T-helper 17 cell (primary cell): ENCODE data around the gene GAPT. TPM values are rescaled to one million over a fixed set of nuclear protein-coding genes. Genes with fewer than 3 reads are reported as not detected.
"Not testable (repeated sequence)": the region's sequence is repeated elsewhere in the genome, so short reads cannot be mapped to it uniquely, and the experiment has no call there.

Experiments used
- ATAC-seq: fragments of 150-1000 bp; cut with Tn5 transposase; 2 replicates; pipeline ENCODE4 v1.10.0; 2021; ENCODE audit warnings: mild to moderate bottlenecking, moderate library complexity
- DNase-seq, 3 donors: peaks; one replicate each; pipeline versions ENCODE4 v3.0.0 to v3.0.0-alpha.2; 2020 to 2021
- H3K9me3 ChIP-seq: one replicate; pipeline ENCODE4 v1.7.0; 2013; ENCODE audit warnings: low read length, mild to moderate bottlenecking; ENCODE audit not compliant: control insufficient read depth, poor library complexity, severe bottlenecking
- H3K27ac Mint-ChIP-seq: one replicate; pipeline ENCODE4 v1.8.0; 2022; ENCODE audit warnings: mild to moderate bottlenecking, moderate library complexity, mixed read lengths
- H3K27me3 Mint-ChIP-seq: one replicate; pipeline ENCODE4 v1.8.0; 2022; ENCODE audit warnings: mixed read lengths
- H3K36me3 Mint-ChIP-seq: one replicate; pipeline ENCODE4 v1.8.0; 2022; ENCODE audit warnings: low read depth, mixed read lengths
- H3K4me1 Mint-ChIP-seq: one replicate; pipeline ENCODE4 v1.8.0; 2022; ENCODE audit warnings: mild to moderate bottlenecking, mixed read lengths
- H3K4me3 Mint-ChIP-seq: one replicate; pipeline ENCODE4 v1.8.0; 2022; ENCODE audit warnings: mild to moderate bottlenecking, moderate library complexity, mixed read lengths
- total RNA-seq, 4 donors: library from RNA in 2 of 4; stranded (reverse) in 2 of 4; gene quantifications; one replicate each; pipeline ENCODE4 v1.2.3 and lab custom pipeline; 2022 to 2026

GAPT gene
- total RNA-seq, 2 donors from 2014 or later = 2.0 TPM; not detected in 1

GRCh38 chr5:58499231-58499630 is 8.0 kb downstream of the GAPT start:
- H3K4me1 Mint-ChIP-seq = peaks cover 10% of the 10 kb centered on the region
- peak overlapping the region; percentile 72 for H3K27ac Mint-ChIP-seq
- no peaks in the 10 kb centered on the region for H3K9me3 ChIP-seq
- DNase-seq (no peak), ATAC-seq (no peak)
- peaks cover 43% of the 10 kb centered on the region for H3K27me3 Mint-ChIP-seq
- H3K36me3 Mint-ChIP-seq = peaks cover 4% of the 10 kb centered on the region
- no peak overlapping the region for H3K4me3 Mint-ChIP-seq

GRCh38 chr5:58499941-58500340 is 8.7 kb downstream of the GAPT start:
- Mint-ChIP-seq H3K4me1 (peaks cover 10% of the 10 kb centered on the region), H3K4me3 (no peak overlapping the region), H3K27ac (peak overlapping the region; percentile 72), H3K27me3 (peaks cover 43% of the 10 kb centered on the region), H3K36me3 (peaks cover 4% of the 10 kb centered on the region)
- no peak for ATAC-seq
- DNase-seq = no peak
- H3K9me3 ChIP-seq = no peaks in the 10 kb centered on the region

- peaks cover 43% of the 10 kb centered on the region for H3K27me3 Mint-ChIP-seq
- H3K36me3 Mint-ChIP-seq = no peaks in the 10 kb centered on the region
- no peak overlapping the region for H3K27ac Mint-ChIP-seq
- DNase-seq (no peak), ATAC-seq (no peak)
- peaks cover 10% of the 10 kb centered on the region for H3K4me1 Mint-ChIP-seq
- H3K9me3 ChIP-seq = no peaks in the 10 kb centered on the region
- no peak overlapping the region for H3K4me3 Mint-ChIP-seq
These were observed 10.7 kb downstream of the GAPT start for GRCh38 chr5:58501778-58502417.

DNA sequence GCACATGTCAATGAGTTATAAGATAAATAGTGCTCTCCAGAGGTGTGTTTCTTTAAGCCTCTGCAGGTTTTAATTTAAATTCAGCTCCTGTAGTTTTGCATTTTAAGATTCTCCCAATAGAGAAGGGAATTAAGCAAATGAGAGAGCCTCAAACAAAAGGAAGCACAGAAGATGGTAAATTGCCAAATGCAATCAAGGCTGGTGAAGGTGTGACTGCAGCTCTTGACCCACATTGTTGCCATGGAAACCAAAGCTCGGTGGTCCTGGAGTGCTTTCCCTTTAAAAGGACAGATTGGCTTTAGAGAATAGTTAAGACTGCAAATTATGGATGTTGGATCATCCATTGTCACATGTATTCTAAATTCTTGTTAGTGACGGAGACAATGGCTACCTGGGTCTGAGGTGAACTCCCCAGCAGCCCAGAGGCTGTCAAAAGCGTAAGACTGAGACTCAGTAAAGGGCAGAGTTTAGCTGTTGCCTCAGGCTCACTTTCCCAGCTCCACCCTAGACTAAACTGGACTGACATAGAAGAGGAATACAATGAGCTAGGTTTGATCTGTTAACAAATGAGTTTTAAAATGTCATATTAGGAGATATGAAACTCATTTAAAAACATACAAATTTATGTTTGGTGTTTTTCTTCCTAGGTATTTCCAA is 12.3 kb downstream of the GAPT start:
- H3K4me1 Mint-ChIP-seq = peaks cover 10% of the 10 kb centered on the region
- H3K27ac Mint-ChIP-seq = no peak overlapping the region
- no peak for ATAC-seq
- peaks cover 44% of the 10 kb centered on the region for H3K27me3 Mint-ChIP-seq
- no peaks in the 10 kb centered on the region for H3K9me3 ChIP-seq
- H3K4me3 Mint-ChIP-seq = no peak overlapping the region
- H3K36me3 Mint-ChIP-seq = no peaks in the 10 kb centered on the region
- no peak for DNase-seq

GRCh38 chr5:58504766-58505165 is 13.5 kb downstream of the GAPT start:
- Mint-ChIP-seq H3K4me3 (no peak overlapping the region), H3K27me3 (peaks cover 57% of the 10 kb centered on the region), H3K4me1 (peaks cover 3% of the 10 kb centered on the region), H3K36me3 (no peaks in the 10 kb centered on the region), H3K27ac (no peak overlapping the region)
- H3K9me3 ChIP-seq = no peaks in the 10 kb centered on the region
- DNase-seq (no peak), ATAC-seq (no peak)

DNA sequence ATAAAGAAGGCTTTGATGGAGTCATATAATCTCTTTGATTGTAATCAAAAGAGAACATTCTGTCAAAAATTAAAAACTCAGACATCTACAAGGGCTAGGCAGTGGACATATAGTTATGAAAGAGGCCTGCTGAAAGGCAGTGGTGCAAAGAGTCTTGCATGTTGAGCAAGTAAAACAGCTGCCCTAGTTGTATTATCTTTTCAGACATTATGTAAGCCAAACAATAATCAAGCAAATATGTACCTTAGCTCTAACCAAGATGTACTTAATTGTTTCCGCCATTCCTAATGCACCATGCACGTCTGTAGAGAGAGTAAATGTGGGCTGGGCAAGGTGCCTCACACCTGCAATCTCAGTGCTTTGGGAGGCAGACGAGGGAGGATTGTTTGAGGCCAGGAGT is 14.3 kb downstream of the GAPT start:
- Mint-ChIP-seq H3K27me3 (peaks cover 64% of the 10 kb centered on the region), H3K4me1 (no peaks in the 10 kb centered on the region), H3K27ac (no peak overlapping the region), H3K4me3 (no peak overlapping the region), H3K36me3 (no peaks in the 10 kb centered on the region)
- no peaks in the 10 kb centered on the region for H3K9me3 ChIP-seq
- no peak for DNase-seq
- no peak for ATAC-seq

DNA sequence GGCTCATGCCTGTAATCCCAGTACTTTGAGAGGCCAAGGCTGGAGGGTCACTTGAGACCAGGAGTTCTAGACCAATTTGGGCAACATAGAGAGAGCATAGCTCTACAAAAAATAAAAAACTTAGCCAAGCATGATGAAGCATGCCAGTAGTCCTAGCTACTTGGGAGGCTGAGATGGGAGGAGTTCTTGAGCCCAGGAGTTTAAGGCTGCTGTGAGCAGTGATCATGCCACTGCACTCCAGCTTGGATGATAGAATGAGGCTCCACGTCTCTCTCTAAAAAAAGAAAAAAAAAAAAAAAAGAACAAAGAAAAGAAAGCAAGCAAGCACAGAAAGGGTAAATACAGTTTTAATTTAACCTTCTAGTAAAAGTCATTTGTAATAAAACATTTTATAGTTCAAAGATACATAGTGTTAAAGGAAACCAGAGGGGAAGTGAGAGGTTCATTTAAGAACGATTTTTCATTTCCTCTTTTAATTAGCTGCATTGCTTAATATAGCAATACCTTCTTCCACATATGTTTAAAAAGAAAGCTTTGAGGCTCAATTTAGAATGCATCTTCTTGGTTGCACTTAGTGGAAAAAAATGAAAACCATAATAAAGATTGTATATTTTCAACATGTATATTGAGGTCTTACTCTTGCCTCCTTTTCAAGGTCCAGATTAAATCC is 14.9 kb downstream of the GAPT start:
- no peak for ATAC-seq

DNA sequence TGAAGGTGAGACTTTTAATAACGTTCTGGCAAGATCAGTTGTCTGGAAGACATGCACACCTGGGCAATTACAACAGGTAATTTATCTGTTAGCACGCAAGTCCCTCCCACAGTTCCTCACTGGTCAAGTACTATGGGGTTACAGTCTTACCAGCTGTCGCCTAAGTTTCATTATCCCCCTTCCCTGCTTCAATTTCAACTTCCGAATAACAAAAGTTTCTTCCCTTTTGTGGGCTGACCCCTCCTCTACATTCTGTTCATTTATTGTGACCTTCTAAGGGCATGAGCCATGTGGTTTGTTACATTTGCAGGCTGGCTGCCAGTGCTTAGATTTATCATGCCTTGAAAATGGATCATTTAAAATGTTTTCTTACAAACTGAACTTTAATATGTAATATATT is 16.5 kb downstream of the GAPT start:
- Mint-ChIP-seq H3K27ac (no peak overlapping the region), H3K36me3 (no peaks in the 10 kb centered on the region), H3K4me1 (no peaks in the 10 kb centered on the region), H3K4me3 (no peak overlapping the region), H3K27me3 (peaks cover 60% of the 10 kb centered on the region)
- no peak for ATAC-seq
- no peaks in the 10 kb centered on the region for H3K9me3 ChIP-seq
- DNase-seq = no peak

More for the DNA sequence above, 14.9 kb downstream of the GAPT start:
- H3K36me3 Mint-ChIP-seq = no peaks in the 10 kb centered on the region
- peaks cover 69% of the 10 kb centered on the region for H3K27me3 Mint-ChIP-seq
- H3K4me1 Mint-ChIP-seq = no peaks in the 10 kb centered on the region
- no peak for DNase-seq
- no peak overlapping the region for H3K27ac Mint-ChIP-seq
- no peaks in the 10 kb centered on the region for H3K9me3 ChIP-seq
- H3K4me3 Mint-ChIP-seq = no peak overlapping the region

DNA sequence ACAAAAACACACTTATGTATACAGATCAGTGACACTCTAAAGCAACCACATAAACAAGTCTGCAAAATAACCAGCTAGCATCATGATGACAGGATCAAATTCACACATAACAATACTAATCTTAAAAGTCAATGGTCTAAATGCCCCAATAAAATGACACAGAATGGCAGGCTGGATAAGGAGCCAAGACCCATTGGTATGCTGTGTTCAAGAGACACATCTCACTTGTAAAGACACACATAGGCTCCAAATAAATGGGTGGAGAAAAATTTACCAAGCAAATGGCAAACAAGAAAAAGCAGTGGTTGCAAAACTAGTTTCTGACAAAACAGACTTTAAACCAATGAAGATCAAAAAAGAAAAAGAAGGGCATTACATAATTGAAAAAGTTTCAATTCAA is 26.0 kb downstream of the GAPT start:
- DNase-seq = no peak
- no peaks in the 10 kb centered on the region for H3K27me3 Mint-ChIP-seq
- H3K4me3 Mint-ChIP-seq = no peak overlapping the region
- no peaks in the 10 kb centered on the region for H3K4me1 Mint-ChIP-seq
- H3K27ac Mint-ChIP-seq = no peak overlapping the region
- H3K36me3 Mint-ChIP-seq = no peaks in the 10 kb centered on the region
- no peak for ATAC-seq
- H3K9me3 ChIP-seq = no peaks in the 10 kb centered on the region

DNA sequence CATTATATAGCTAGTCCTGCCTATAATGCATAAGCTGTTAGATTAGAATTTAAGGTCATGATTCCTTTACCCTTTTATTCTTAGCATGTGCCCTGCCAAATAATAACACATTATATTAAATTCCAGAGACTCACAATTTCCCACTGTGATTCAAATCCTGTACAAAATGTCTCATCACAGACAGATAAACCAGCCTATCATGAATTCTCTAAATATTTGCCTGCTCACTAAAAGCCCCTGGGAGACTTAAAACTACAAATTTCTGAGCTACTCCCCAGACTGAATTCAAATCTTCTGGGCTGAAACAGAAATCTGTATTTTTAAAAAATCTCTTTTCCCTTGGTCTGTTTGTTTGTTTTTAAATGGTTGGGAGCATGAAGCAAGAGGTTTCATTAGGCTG is 32.7 kb downstream of the GAPT start:
- no peak overlapping the region for H3K27ac Mint-ChIP-seq
- no peak overlapping the region for H3K4me3 Mint-ChIP-seq
- DNase-seq (no peak), ATAC-seq (no peak)
- peaks cover 9% of the 10 kb centered on the region for H3K27me3 Mint-ChIP-seq
- H3K4me1 Mint-ChIP-seq = no peaks in the 10 kb centered on the region
- no peaks in the 10 kb centered on the region for H3K36me3 Mint-ChIP-seq
- H3K9me3 ChIP-seq = no peaks in the 10 kb centered on the region

GRCh38 chr5:58524571-58524970 is 33.3 kb downstream of the GAPT start:
- H3K27ac Mint-ChIP-seq = no peak overlapping the region
- no peaks in the 10 kb centered on the region for H3K9me3 ChIP-seq
- ATAC-seq (no peak), DNase-seq (no peak)
- H3K36me3 Mint-ChIP-seq = no peaks in the 10 kb centered on the region
- no peak overlapping the region for H3K4me3 Mint-ChIP-seq
- peaks cover 9% of the 10 kb centered on the region for H3K27me3 Mint-ChIP-seq
- H3K4me1 Mint-ChIP-seq = no peaks in the 10 kb centered on the region

- Mint-ChIP-seq H3K36me3 (no peaks in the 10 kb centered on the region), H3K27me3 (no peaks in the 10 kb centered on the region), H3K27ac (no peak overlapping the region), H3K4me1 (no peaks in the 10 kb centered on the region), H3K4me3 (no peak overlapping the region)
- DNase-seq = no peak
- ATAC-seq = no peak
- H3K9me3 ChIP-seq = no peaks in the 10 kb centered on the region
These were observed 39.8 kb downstream of the GAPT start for GRCh38 chr5:58530942-58531490.

- not testable (repeated sequence) for H3K4me1 Mint-ChIP-seq, ATAC-seq, H3K9me3 ChIP-seq, DNase-seq, H3K27me3 Mint-ChIP-seq, H3K4me3 Mint-ChIP-seq, H3K27ac Mint-ChIP-seq, H3K36me3 Mint-ChIP-seq
These were observed 50.7 kb downstream of the GAPT start for GRCh38 chr5:58541935-58542334.
